ENCODE data around the gene RAB11FIP4.

Gene RAB11FIP4

GRCh38 chr17:31529841-31530251, 138.4 kb downstream of the RAB11FIP4 start:
- TF ChIP-seq, protein P1, sequence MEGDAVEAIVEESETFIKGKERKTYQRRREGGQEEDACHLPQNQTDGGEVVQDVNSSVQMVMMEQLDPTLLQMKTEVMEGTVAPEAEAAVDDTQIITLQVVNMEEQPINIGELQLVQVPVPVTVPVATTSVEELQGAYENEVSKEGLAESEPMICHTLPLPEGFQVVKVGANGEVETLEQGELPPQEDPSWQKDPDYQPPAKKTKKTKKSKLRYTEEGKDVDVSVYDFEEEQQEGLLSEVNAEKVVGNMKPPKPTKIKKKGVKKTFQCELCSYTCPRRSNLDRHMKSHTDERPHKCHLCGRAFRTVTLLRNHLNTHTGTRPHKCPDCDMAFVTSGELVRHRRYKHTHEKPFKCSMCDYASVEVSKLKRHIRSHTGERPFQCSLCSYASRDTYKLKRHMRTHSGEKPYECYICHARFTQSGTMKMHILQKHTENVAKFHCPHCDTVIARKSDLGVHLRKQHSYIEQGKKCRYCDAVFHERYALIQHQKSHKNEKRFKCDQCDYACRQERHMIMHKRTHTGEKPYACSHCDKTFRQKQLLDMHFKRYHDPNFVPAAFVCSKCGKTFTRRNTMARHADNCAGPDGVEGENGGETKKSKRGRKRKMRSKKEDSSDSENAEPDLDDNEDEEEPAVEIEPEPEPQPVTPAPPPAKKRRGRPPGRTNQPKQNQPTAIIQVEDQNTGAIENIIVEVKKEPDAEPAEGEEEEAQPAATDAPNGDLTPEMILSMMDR (conservative IDR thresholded peaks at IDR 0.05; ENCODE audit: control insufficient read depth, insufficient read depth, low read depth, low read length): no peak
- DNase-seq (ENCODE audit: low read depth): no peak
- no peak overlapping the region for H3K4me3 ChIP-seq (ENCODE audit: control insufficient read depth, low read depth, low read length)

DNA sequence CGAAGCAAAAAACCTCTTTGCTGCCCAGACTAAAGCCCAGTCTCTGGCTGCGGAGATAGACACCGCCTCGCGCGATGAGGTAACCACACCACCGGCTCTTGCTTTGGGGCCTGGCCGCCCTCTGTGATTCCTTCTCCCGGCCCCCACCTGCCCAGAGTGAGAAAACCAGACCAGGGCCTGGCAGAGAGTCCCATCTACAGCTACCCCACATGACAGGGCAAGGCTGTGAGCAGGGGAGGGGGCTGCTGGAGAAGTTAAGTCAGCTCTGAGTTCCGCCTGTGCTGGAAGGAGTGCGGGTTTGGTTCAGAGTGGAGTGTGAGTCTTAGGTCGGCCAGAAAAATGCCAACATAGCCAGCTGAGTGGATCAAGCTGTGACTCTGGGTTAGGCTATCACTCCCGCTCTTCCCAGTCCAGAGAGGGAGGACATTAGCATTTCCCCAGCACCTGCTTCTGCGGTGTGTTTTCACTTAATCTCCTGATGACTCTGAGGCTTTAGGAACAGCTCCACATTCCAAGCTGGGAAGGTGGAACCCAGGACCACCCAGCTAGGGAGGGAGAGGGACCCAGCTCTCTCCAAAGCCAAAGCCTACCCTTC, 139.0 kb downstream of the RAB11FIP4 start:
- TF ChIP-seq, protein P1 (conservative IDR thresholded peaks at IDR 0.05; ENCODE audit: control insufficient read depth, insufficient read depth, low read depth, low read length): no peak
- no peak for DNase-seq (ENCODE audit: low read depth)
- H3K4me3 ChIP-seq (ENCODE audit: control insufficient read depth, low read depth, low read length): no peak overlapping the region

GRCh38 chr17:31531336-31531980, 140.0 kb downstream of the RAB11FIP4 start:
- TF ChIP-seq, protein P1 (conservative IDR thresholded peaks at IDR 0.05; ENCODE audit: control insufficient read depth, insufficient read depth, low read depth, low read length): no peak
- no peak overlapping the region for H3K4me3 ChIP-seq (ENCODE audit: control insufficient read depth, low read depth, low read length)
- no peak for DNase-seq (ENCODE audit: low read depth)

GRCh38 chr17:31532081-31532480, 140.6 kb downstream of the RAB11FIP4 start:
- DNase-seq (ENCODE audit: low read depth): no peak
- no peak overlapping the region for H3K4me3 ChIP-seq (ENCODE audit: control insufficient read depth, low read depth, low read length)
- TF ChIP-seq, protein P1 (conservative IDR thresholded peaks at IDR 0.05; ENCODE audit: control insufficient read depth, insufficient read depth, low read depth, low read length): no peak

- TF ChIP-seq, protein P1 (conservative IDR thresholded peaks at IDR 0.05; ENCODE audit: control insufficient read depth, insufficient read depth, low read depth, low read length): no peak
- no peak for DNase-seq (ENCODE audit: low read depth)
- H3K4me3 ChIP-seq (ENCODE audit: control insufficient read depth, low read depth, low read length): no peak overlapping the region
Measured at GRCh38 chr17:31532526-31532925, 141.1 kb downstream of the RAB11FIP4 start.

GRCh38 chr17:31533546-31534155, 142.2 kb downstream of the RAB11FIP4 start:
- DNase-seq (ENCODE audit: low read depth): peak; percentile 81
- H3K4me3 ChIP-seq (ENCODE audit: control insufficient read depth, low read depth, low read length): no peak overlapping the region

More at GRCh38 chr17:31533546-31534155, 142.2 kb downstream of the RAB11FIP4 start:
- TF ChIP-seq, protein P1 (conservative IDR thresholded peaks at IDR 0.05; ENCODE audit: control insufficient read depth, insufficient read depth, low read depth, low read length): peak; percentile 16

All from fibroblast of mammary gland (primary cell).